Measurements from ENCODE around the gene NR5A2. TPM values are rescaled to one million over a fixed set of nuclear protein-coding genes. Genes with fewer than 3 reads are reported as not detected.
"Not testable (repeated sequence)": the region's sequence is repeated elsewhere in the genome, so short reads cannot be mapped to it uniquely, and the experiment has no call there.

NR5A2 gene
- total RNA-seq, 1 donor from 2014 or later = 0.98 TPM

GRCh38 chr1:200182701-200183100, 155.2 kb downstream of the NR5A2 start:
- Histone ChIP-seq H3K9me3 (no peaks in the 10 kb centered on the region), H3K36me3 (no peaks in the 10 kb centered on the region), H3K4me1 (no peaks in the 10 kb centered on the region), H3K4me3 (no peak overlapping the region), H3K27ac (no peak overlapping the region), H3K27me3 (no peaks in the 10 kb centered on the region)
- no peak for DNase-seq (ENCODE audit: extremely low spot score in 2 of 2)
- no peak for TF ChIP-seq POLR2AphosphoS5 (IDR thresholded peaks at IDR 0.05; ENCODE audit: insufficient read depth in 1 of 2, low read depth in 1 of 2)
- no peak for TF ChIP-seq POLR2A (IDR thresholded peaks at IDR 0.05)
- no peak for TF ChIP-seq CTCF (IDR thresholded peaks at IDR 0.05)
- intact Hi-C loops (cut with DNase I) = no loop called here

- no peak for DNase-seq (ENCODE audit: extremely low spot score in 2 of 2)
- H3K4me1 ChIP-seq = no peaks in the 10 kb centered on the region
- H3K27me3 ChIP-seq = no peaks in the 10 kb centered on the region
- H3K9me3 ChIP-seq = no peaks in the 10 kb centered on the region
- intact Hi-C loops (cut with DNase I) = no loop called here
- no peak overlapping the region for H3K27ac ChIP-seq
- H3K4me3 ChIP-seq = no peak overlapping the region
- no peaks in the 10 kb centered on the region for H3K36me3 ChIP-seq
- no peak for TF ChIP-seq CTCF (IDR thresholded peaks at IDR 0.05)
- TF ChIP-seq POLR2AphosphoS5 (IDR thresholded peaks at IDR 0.05; ENCODE audit: insufficient read depth in 1 of 2, low read depth in 1 of 2) = no peak
- no peak for TF ChIP-seq POLR2A (IDR thresholded peaks at IDR 0.05)
These were observed 156.1 kb downstream of the NR5A2 start for GRCh38 chr1:200183637-200184036.

GRCh38 chr1:200184196-200184595, 156.7 kb downstream of the NR5A2 start:
- intact Hi-C loops (cut with DNase I) = no loop called here
- H3K27me3 ChIP-seq = no peaks in the 10 kb centered on the region
- no peak overlapping the region for H3K4me3 ChIP-seq
- no peaks in the 10 kb centered on the region for H3K9me3 ChIP-seq
- no peaks in the 10 kb centered on the region for H3K4me1 ChIP-seq
- H3K27ac ChIP-seq = no peak overlapping the region
- no peaks in the 10 kb centered on the region for H3K36me3 ChIP-seq
- DNase-seq (ENCODE audit: extremely low spot score in 2 of 2) = no peak
- TF ChIP-seq POLR2AphosphoS5 (IDR thresholded peaks at IDR 0.05; ENCODE audit: insufficient read depth in 1 of 2, low read depth in 1 of 2) (peak in 1 of 2 donors; percentile 75), POLR2A (IDR thresholded peaks at IDR 0.05) (no peak), CTCF (IDR thresholded peaks at IDR 0.05) (no peak)

GRCh38 chr1:200185191-200185590, 157.7 kb downstream of the NR5A2 start:
- H3K27ac ChIP-seq; H3K36me3 ChIP-seq; H3K4me3 ChIP-seq; H3K27me3 ChIP-seq; H3K9me3 ChIP-seq; H3K4me1 ChIP-seq; intact Hi-C loops (cut with DNase I); DNase-seq (ENCODE audit: extremely low spot score in 2 of 2): not testable (repeated sequence)

GRCh38 chr1:200187332-200187731, 159.8 kb downstream of the NR5A2 start:
- H3K9me3 ChIP-seq; DNase-seq (ENCODE audit: extremely low spot score in 2 of 2); H3K4me3 ChIP-seq; H3K27me3 ChIP-seq; H3K36me3 ChIP-seq; intact Hi-C loops (cut with DNase I); H3K27ac ChIP-seq; H3K4me1 ChIP-seq: not testable (repeated sequence)

- Histone ChIP-seq H3K27ac (no peak overlapping the region), H3K36me3 (no peaks in the 10 kb centered on the region), H3K4me1 (no peaks in the 10 kb centered on the region), H3K4me3 (no peak overlapping the region), H3K27me3 (no peaks in the 10 kb centered on the region), H3K9me3 (no peaks in the 10 kb centered on the region)
- intact Hi-C loops (cut with DNase I) = no loop called here
- TF ChIP-seq CTCF (IDR thresholded peaks at IDR 0.05) = no peak
- no peak for TF ChIP-seq POLR2A (IDR thresholded peaks at IDR 0.05)
- no peak for TF ChIP-seq POLR2AphosphoS5 (IDR thresholded peaks at IDR 0.05; ENCODE audit: insufficient read depth in 1 of 2, low read depth in 1 of 2)
- DNase-seq (ENCODE audit: extremely low spot score in 2 of 2) = no peak
These were observed 164.5 kb downstream of the NR5A2 start for GRCh38 chr1:200191993-200192392.

Data from vagina (tissue), 2 donors.